GM10248 (cell line): Measurements from ENCODE around the gene HHIPL1.

Experiments used
- CTCF ChIA-PET: fragments of 300-600 bp; sonication (Branson Sonifier 250); formaldehyde crosslinking; extraction: SDS; loops from one replicate; lab custom pipeline; 2021; ENCODE audit warnings: antibody characterized with exemption; lab: Yijun Ruan, JAX
- POLR2A ChIA-PET: fragments of 350-650 bp; sonication (Branson Sonifier 250); formaldehyde crosslinking; extraction: SDS; loops from one replicate; lab custom pipeline; 2020; ENCODE audit warnings: antibody characterized with exemption; lab: Yijun Ruan, JAX
- DNase-seq: peaks from one replicate; pipeline ENCODE4 v3.0.0; 2012; ENCODE audit errors: extremely low spot score
- TF ChIP-seq, protein P1 (sequence below): IDR thresholded peaks from 2 replicates; pipeline ENCODE4 v1.5.1; 2012; ENCODE audit warnings: mild to moderate bottlenecking, low read depth; ENCODE audit errors: extremely low read depth, missing control alignments, control extremely low read depth

HHIPL1 gene

DNA sequence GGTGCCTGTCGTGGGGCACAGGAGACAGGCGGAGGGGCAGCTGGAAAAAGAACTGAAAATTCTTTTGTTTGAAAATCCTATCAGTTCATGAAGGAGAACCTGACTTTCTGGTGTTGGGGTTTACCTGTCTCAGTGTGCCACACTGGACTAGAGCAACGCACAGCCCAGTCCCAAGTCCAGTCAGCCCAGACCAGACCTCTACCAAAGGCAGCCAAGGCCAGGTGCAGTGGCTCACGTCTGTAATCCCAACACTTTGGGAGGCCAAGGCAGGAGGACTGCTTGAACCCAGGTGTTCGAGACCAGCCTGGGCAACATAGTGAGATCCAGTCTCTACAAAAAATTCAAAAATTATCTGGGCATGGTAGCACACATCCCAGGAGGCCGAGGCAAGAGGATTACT lies 45.5 kb upstream of the HHIPL1 start:
- TF ChIP-seq, protein P1, sequence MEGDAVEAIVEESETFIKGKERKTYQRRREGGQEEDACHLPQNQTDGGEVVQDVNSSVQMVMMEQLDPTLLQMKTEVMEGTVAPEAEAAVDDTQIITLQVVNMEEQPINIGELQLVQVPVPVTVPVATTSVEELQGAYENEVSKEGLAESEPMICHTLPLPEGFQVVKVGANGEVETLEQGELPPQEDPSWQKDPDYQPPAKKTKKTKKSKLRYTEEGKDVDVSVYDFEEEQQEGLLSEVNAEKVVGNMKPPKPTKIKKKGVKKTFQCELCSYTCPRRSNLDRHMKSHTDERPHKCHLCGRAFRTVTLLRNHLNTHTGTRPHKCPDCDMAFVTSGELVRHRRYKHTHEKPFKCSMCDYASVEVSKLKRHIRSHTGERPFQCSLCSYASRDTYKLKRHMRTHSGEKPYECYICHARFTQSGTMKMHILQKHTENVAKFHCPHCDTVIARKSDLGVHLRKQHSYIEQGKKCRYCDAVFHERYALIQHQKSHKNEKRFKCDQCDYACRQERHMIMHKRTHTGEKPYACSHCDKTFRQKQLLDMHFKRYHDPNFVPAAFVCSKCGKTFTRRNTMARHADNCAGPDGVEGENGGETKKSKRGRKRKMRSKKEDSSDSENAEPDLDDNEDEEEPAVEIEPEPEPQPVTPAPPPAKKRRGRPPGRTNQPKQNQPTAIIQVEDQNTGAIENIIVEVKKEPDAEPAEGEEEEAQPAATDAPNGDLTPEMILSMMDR: no peak
- no peak for DNase-seq
- ChIA-PET CTCF (interaction anchor here (1.6 kb wide), 1 partner anchor 29 kb away, joined by 3 read pairs; no protein-coding TSS in a partner anchor), POLR2A (no interaction called here)

GRCh38 chr14:99600232-99600888 lies 44.6 kb upstream of the HHIPL1 start:
- DNase-seq: no peak
- CTCF ChIA-PET: interaction anchor here (0.8 to 1.6 kb wide), 2 partner anchors 21 to 28 kb away, joined by 3 read pairs; no protein-coding TSS in a partner anchor
- TF ChIP-seq, protein P1: no peak
- POLR2A ChIA-PET: no interaction called here

DNA sequence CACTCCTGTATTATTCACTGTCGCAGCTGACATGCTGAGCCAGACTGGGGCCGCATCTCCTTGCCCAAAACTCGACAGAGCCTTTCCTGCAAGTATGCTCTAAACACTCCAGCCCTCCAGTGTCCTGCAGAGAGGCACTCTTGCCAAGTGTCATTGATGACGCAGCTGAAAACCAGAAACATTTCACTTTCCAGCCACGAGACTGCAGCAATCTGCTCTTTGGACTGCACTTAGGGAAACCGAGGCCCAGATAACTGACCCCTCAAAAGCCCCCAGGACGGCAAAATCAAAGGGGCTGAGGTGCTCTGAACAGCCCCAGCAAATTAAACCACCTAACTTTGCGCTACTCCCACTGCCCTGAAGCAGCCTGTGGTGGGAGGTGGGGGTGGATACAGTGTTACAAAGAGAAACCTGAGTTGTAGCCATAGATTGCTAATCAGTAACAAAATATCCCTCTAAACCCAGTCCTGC lies 43.5 kb upstream of the HHIPL1 start:
- DNase-seq: no peak
- ChIA-PET CTCF (interaction anchor here (0.8 kb wide), 1 partner anchor 22 kb away, joined by 3 read pairs; no protein-coding TSS in a partner anchor), POLR2A (no interaction called here)
- TF ChIP-seq, protein P1: no peak

DNA sequence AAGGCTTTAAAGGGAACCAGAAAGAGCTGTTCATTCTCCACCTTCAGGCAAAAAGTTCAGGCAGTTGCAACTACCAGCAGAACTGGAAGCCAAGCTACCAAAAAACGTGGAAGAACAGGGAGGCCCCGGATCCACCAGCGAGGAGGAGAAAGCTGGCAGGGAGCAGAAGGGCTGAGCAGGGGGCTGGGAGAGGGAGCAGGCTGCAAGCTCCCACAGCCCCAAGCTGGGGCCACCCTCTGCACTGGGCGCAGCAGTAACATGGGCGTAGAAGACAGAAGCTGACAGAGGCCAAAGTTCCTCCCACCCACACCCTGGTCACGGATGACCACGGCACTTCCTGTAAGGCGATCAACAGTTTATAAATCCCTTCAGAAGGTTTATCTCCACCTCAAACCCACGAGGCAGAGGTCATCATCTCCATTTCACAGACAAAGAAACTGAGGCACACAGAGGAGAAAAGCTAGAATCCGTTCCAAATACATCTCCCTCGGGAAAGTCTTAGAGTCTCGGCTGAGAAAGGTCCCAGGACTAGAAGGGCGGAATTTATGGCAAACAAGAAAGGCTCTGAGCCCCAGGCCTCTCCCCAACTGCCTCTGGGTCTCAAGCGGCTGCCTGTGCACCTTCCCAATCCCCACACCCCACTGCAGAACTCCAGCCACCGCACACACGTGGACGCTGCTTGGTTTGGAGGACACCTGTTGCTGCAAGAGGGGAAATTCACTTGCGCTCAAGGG lies 42.7 kb upstream of the HHIPL1 start:
- ChIA-PET CTCF (no interaction called here), POLR2A (no interaction called here)
- TF ChIP-seq, protein P1: no peak
- DNase-seq: no peak

DNA sequence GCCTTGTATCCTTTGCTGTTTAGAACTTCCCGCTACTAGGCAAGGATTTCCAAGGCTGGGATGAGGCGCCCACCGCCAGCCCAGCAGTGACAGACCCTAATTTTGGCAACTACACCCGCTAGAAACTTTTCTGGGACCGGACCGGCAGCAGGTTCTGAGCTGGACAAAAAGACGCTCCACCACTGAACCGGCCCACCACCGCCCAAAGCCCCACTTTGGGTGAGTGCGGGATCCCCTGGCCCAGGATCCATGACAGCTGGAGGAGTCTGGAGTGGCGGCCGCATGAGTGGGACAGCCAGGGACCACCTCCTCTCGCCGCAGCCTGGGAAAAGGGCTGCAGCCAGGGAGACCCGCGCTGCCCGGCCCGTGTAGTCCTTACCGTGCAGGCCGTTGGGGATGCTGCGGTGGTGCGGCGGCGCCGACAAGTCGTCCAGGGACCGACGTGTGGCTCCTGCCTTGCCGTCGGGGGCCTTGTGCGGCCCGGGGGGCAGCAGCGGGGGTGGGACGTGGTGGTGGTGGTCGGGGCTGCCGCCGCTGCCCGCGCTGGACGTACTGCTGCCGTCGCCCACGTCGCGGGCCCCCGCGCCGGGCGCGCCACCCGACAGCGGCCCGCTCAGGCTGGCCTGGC lies 42.0 kb upstream of the HHIPL1 start:
- no peak for DNase-seq
- TF ChIP-seq, protein P1: no peak
- POLR2A ChIA-PET: no interaction called here
- CTCF ChIA-PET: no interaction called here

- CTCF ChIA-PET: no interaction called here
- DNase-seq: no peak
These were observed 41.3 kb upstream of the HHIPL1 start, which contains the start of gene CCDC85C for GRCh38 chr14:99603471-99604277. TSS of gene CCDC85C (minus strand) at chr14:99604207. CDS start at chr14:99603959, 248 bp downstream.

More at GRCh38 chr14:99603471-99604277, 41.3 kb upstream of the HHIPL1 start, which contains the start of gene CCDC85C:
- POLR2A ChIA-PET: interaction anchor here (0.9 kb wide), 1 partner anchor 9 kb away, joined by 3 read pairs; no protein-coding TSS in a partner anchor
- TF ChIP-seq, protein P1: no peak
